Embryonic facial prominence (tissue), 1 donor: Measurements from ENCODE around the gene HSD17B3.
"Not testable (repeated sequence)": the region's sequence is repeated elsewhere in the genome, so short reads cannot be mapped to it uniquely, and the experiment has no call there.

ENCODE experiments used
- DNase-seq: peaks from one replicate; pipeline ENCODE4 v3.0.0-alpha.2; 2016; ENCODE audit errors: extremely low spot score

HSD17B3 gene

GRCh38 chr9:96306958-96307357 lies 5.0 kb upstream of the HSD17B3 start:
- not testable (repeated sequence) for DNase-seq

GRCh38 chr9:96305171-96305570 lies 3.2 kb upstream of the HSD17B3 start:
- DNase-seq = no peak

- no peak for DNase-seq
Measured at GRCh38 chr9:96304230-96304629, 2.3 kb upstream of the HSD17B3 start.

- no peak for DNase-seq
Measured at GRCh38 chr9:96299823-96300222, 2.2 kb downstream of the HSD17B3 start.

GRCh38 chr9:96294159-96294545 lies 7.8 kb downstream of the HSD17B3 start:
- DNase-seq = no peak

GRCh38 chr9:96293498-96294158 lies 8.3 kb downstream of the HSD17B3 start:
- DNase-seq = no peak

- DNase-seq = no peak
Measured at GRCh38 chr9:96289392-96289791, 12.6 kb downstream of the HSD17B3 start.

- no peak for DNase-seq
Measured at GRCh38 chr9:96281641-96282040, 20.3 kb downstream of the HSD17B3 start.

GRCh38 chr9:96279932-96280331 lies 22.0 kb downstream of the HSD17B3 start:
- DNase-seq = no peak

GRCh38 chr9:96274939-96275338 lies 27.0 kb downstream of the HSD17B3 start:
- no peak for DNase-seq

- no peak for DNase-seq
Measured at GRCh38 chr9:96270236-96270744, 31.7 kb downstream of the HSD17B3 start.

- no peak for DNase-seq
Measured at GRCh38 chr9:96258967-96259366, 43.0 kb downstream of the HSD17B3 start.

- no peak for DNase-seq
Measured at GRCh38 chr9:96256800-96257199, 45.2 kb downstream of the HSD17B3 start.

GRCh38 chr9:96255698-96256097 lies 46.3 kb downstream of the HSD17B3 start:
- no peak for DNase-seq

GRCh38 chr9:96253059-96253696 lies 48.8 kb downstream of the HSD17B3 start:
- no peak for DNase-seq

- DNase-seq = no peak
Measured at GRCh38 chr9:96251451-96251850, 50.5 kb downstream of the HSD17B3 start.

GRCh38 chr9:96249746-96250145 lies 52.2 kb downstream of the HSD17B3 start:
- DNase-seq = no peak

- DNase-seq = no peak
Measured at GRCh38 chr9:96246267-96246671, 55.7 kb downstream of the HSD17B3 start.

- no peak for DNase-seq
Measured at GRCh38 chr9:96245399-96245798, 56.6 kb downstream of the HSD17B3 start.

- no peak for DNase-seq
Measured at GRCh38 chr9:96243778-96244177, 58.2 kb downstream of the HSD17B3 start.

GRCh38 chr9:96242811-96243210 lies 59.2 kb downstream of the HSD17B3 start:
- no peak for DNase-seq

- no peak for DNase-seq
Measured at GRCh38 chr9:96241391-96241809, 60.6 kb downstream of the HSD17B3 start.

- DNase-seq = no peak
Measured at GRCh38 chr9:96236854-96237550, 65.0 kb downstream of the HSD17B3 start.
